Measurements from ENCODE around the gene SLC35F4.

SLC35F4 gene

DNA sequence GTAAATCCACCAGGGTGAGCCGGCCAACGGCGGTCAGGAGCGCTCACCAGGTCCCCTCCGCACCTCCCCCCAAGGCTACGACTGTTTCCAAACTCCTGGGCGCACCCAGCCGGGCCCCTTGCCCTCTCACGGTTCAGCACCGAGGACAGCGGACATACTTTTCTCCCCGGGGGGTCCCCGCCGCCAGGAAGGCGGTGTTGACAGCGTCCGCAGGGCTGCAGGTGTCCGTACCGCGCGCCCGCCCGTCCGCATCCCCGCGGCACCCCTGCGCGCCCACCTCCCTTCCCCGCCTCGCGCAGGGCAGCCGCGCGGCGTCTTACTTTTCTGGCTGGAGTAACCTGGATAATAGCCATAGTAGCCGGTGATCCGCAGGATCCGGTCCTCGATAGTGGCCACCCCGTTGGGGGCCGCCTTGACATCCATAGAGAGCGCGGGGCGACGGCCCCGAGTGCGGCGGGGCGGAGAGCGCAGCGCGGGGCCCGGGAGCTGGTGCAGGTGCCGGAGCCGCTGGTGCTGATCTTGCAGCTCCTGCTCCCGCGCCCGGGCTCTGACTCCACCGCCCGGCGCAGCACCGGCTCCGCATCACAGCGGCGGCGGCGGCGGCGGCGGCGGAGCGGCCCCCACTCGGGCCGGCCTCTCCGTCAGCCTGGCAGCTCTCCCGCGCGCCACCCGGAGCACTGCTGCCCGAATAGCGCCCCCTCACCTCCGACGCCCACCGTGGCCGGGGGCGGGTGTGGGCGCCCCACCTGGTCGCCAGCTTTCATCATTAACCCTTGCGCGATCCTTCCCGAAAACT is at the start of gene SLC35F4:
SLC35F4 (minus strand) TSS at position 690 of the 796 bp plus-strand sequence.
- DNase-seq (ENCODE audit: insufficient read length, low spot score) (no peak), FAIRE-seq (no peak)
- TF ChIP-seq POLR2A (IDR thresholded peaks at IDR 0.05; ENCODE audit: low read depth, low read length) = no peak

DNA sequence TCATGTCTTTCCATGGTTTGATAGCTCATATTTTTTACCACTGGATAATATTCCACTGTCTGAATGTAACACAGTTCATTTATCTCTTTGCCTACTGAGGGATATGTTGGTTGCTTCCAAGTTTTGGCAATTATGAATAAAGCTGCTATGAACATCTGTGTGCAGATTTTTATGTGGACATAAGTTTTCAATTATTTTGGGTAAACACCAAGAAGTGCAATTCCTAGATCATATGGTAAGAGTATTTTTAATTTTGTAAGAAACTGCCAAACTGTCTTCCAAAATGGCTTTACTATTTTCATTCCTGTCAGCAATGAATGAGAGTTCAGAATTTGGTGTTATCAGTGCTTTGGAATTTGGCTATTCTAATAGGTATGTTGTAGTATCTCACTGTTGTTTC is 43.7 kb upstream of the SLC35F4 start:
- DNase-seq (ENCODE audit: insufficient read length, low spot score) (no peak), FAIRE-seq (no peak)
- no peak for TF ChIP-seq POLR2A (IDR thresholded peaks at IDR 0.05; ENCODE audit: low read depth, low read length)

DNA sequence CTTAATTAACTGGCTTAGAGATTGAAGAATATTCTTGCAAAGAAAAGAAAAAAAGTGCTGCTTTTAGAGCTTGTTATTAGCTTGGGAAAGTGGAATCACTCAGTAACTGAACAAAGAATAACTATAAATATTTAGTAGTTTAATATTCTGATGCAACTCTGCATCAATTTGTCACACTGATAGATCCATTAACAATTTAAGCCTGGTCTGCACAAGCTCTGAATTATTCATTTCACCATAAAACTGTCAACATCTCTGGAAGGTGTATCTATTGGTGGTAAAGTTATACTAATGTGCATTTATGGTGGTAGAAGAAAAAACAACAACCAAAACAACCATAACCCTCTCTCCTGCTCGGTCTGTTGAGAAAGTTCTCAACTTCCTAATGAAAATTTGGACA is 38.1 kb upstream of the SLC35F4 start:
- FAIRE-seq (no peak), DNase-seq (ENCODE audit: insufficient read length, low spot score) (no peak)
- no peak for TF ChIP-seq POLR2A (IDR thresholded peaks at IDR 0.05; ENCODE audit: low read depth, low read length)

DNA sequence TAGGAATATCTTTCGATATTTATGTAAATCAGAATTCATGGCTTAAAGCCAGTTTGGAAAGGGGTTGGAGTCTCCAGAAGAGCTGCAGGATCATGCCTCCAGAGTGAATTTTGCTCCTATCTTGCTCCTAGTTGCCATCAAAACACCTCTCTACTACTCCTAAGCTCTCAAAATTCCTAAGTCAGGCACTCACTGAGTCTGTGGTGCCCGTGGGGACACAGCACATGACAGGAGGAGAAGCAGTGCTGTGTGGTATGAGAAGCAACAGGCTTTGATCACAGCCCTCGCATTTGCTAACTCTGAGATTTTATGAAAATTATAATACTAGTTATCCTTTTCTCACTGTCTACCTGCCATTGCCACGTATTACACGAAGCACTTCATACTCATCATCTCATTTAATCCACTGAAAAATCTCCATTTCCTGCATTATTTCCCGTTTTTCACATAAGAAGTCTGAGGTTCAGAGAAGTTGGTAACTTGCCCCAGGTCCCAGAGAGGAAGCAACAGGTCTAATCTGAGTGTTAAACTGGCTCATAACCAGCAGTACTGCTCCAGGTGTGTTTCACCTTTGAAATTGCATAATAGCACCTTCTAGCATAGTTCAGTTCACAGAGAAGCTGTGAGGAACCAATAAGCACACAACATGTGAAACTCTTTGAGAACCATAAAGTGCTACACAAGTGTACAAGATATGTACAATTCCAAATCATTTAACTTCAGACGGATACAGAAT is 33.1 kb upstream of the SLC35F4 start:
- DNase-seq (ENCODE audit: insufficient read length, low spot score) = no peak
- no peak for FAIRE-seq
- no peak for TF ChIP-seq POLR2A (IDR thresholded peaks at IDR 0.05; ENCODE audit: low read depth, low read length)

DNA sequence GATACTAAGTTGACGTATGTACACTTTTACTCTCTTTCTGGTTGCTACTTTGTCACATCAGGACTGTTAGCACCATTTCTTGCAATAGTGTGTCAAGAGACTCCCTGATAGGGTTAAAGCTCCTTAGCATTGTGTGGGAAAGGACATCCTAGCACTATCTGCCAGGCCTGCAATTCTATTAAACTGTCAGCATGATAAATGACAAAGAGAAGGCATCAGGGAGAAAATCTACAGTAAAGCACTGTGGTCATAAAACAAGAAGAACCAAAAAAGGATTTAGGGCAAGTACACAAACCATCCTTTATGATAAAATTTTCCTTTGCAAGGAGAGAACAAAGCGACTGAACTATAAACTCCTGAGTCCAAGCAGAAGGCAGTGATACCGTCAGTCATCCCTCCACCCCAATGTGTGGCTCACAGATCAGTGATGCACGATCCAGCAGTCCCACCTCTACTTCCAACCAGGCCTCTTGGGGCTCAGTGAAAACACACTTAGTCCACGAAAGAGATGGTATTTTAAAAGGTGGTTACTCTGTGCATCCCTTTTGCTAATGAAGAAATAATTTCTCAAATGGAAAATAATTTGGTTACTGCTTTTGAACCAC is 31.4 kb upstream of the SLC35F4 start:
- DNase-seq (ENCODE audit: insufficient read length, low spot score) = no peak
- FAIRE-seq = no peak
- no peak for TF ChIP-seq POLR2A (IDR thresholded peaks at IDR 0.05; ENCODE audit: low read depth, low read length)

DNA sequence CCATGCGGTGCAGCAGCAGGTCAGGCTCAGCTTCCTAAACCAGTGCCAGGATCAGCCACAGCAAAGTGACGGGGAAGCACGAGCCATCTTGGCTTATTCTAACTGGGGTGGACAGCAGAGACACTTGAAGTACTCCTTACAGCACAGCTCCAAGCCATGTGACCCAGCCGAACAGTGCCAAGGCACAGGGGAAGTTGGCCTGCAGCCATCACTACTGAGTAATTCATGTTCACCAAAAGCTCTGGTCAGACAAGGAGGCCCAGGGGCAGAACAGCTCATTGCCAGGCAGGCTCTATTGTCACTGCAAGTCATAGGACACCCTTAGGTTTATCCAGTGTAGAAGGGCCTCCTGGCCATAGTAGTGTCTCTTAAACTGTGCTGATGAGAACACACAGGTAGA is 23.4 kb upstream of the SLC35F4 start:
- FAIRE-seq = no peak
- no peak for DNase-seq (ENCODE audit: insufficient read length, low spot score)
- no peak for TF ChIP-seq POLR2A (IDR thresholded peaks at IDR 0.05; ENCODE audit: low read depth, low read length)

DNA sequence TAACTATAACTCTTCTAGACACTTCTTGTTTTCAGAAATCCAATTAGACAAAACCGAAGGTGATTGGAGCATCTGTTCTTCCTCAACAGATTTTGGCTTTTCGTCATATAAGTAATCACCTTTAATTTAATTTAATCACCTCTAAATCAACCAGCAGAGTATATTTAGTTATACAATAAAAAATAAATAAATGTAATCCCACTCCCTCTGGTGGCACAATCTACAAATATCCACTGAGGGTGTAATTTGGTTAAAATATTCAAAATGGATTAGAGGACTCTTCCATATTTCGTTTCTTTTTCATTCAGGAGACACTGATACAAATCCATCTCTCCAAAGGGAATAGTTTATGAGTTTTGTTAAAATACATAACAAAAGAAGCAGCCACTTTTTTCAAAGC is 18.3 kb upstream of the SLC35F4 start:
- TF ChIP-seq POLR2A (IDR thresholded peaks at IDR 0.05; ENCODE audit: low read depth, low read length) = no peak
- FAIRE-seq = no peak
- no peak for DNase-seq (ENCODE audit: insufficient read length, low spot score)

DNA sequence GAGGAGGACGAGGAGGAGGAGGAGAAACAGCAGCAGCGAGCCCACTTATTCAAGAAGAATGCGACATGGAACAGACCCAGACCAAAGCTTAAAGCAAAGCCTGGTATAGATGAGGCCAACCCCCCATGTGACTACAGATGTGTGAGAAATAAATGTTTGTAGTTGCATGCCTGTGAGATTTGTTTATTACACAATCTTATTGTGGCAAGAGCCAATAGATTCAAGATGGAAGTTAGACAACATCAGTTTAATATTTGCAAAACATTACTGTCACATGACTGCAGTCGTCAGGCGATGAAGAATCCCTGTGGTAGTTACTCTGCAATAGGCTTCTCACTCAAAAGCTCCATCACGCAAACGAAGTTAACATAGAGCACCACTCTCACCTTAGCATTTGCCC is 17.2 kb upstream of the SLC35F4 start:
- DNase-seq (ENCODE audit: insufficient read length, low spot score) = no peak
- TF ChIP-seq POLR2A (IDR thresholded peaks at IDR 0.05; ENCODE audit: low read depth, low read length) = no peak
- no peak for FAIRE-seq

DNA sequence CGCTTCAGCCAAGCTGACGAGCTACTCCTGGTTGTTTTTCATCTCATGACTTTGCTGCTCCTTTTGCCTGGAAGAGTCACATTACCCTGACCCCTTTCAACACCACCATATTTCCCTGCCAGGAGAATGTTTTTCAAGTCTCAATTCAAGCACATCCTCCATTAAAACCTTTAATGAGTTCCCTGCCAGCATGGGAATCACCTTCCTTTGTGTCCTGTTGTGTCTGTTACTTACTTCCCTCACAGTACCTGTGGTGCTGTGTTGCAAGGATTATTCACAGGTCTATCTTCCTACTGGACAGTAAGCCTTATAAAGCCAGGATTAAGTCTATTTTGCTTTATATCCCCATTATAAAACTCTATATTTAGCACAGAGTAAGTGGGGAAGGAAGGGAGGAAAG is 13.6 kb upstream of the SLC35F4 start:
- no peak for TF ChIP-seq POLR2A (IDR thresholded peaks at IDR 0.05; ENCODE audit: low read depth, low read length)
- FAIRE-seq = no peak
- no peak for DNase-seq (ENCODE audit: insufficient read length, low spot score)

DNA sequence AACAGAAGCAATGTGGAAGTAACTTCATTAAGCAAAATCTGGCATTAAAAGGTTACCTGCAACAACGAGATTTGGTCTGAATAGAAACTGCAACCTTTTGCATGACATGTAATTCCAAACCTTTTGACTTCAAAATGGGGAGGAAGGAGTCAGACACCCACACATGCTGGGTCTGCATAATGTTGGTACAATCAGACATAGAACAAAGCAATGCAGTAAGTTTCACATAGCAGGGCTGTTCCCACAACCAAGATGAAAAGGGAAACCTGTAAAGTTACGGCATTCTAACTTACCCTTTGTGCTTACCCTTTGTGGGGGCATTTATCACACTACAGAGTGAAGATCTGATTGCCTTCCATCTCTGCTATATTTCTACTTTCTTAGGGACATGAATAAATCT is 10.1 kb upstream of the SLC35F4 start:
- DNase-seq (ENCODE audit: insufficient read length, low spot score) = no peak
- no peak for FAIRE-seq
- TF ChIP-seq POLR2A (IDR thresholded peaks at IDR 0.05; ENCODE audit: low read depth, low read length) = no peak

DNA sequence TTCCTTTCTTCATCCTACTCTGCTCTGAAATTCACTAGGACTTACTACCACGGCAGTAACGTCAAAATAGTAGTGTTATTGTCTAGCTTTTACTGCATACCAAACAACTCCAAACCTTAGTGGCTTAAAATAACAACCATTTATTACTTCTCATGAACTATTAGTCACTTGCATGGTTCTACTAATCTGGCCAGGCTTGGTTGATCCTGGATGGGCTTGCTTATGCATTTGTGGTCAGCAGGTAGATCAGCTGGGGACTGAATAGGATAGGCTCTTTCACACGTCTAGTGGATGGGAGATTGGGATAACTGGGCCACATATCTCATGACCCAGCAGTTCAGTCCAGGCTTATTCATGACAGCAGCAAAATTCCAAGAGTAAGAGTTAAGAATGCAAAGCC is 9.4 kb upstream of the SLC35F4 start:
- no peak for TF ChIP-seq POLR2A (IDR thresholded peaks at IDR 0.05; ENCODE audit: low read depth, low read length)
- no peak for FAIRE-seq
- DNase-seq (ENCODE audit: insufficient read length, low spot score) = no peak

DNA sequence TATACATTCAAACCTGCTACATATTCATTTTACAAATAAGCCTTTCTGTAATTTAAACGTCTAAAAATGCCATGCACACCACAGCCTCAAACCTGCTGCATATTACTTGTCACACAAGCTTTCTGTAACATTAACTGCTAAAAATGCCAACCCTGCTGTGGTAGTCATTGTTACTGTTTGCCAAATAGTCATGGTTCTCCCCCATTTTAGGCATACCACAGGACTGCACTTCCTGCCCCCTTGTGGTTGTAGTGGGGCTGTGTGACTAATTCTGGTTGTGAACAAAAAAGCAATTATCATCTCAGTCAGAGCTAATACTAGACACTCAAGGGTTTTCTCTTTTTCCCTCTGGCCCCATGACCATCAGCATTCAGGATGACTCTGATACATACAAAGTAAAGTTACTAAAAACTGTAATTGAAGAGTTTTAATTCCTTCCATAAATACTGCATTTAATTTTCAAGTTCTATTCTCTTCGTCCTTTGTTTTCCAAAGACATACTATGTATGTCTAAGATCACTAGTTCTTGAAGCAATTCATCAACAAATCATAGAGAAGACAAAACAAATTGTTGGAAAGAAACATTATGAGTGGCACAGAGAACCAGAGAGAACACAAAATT is 5.7 kb upstream of the SLC35F4 start:
- TF ChIP-seq POLR2A (IDR thresholded peaks at IDR 0.05; ENCODE audit: low read depth, low read length) = no peak
- FAIRE-seq = peak; percentile 38
- DNase-seq (ENCODE audit: insufficient read length, low spot score) = peak; percentile 21

DNA sequence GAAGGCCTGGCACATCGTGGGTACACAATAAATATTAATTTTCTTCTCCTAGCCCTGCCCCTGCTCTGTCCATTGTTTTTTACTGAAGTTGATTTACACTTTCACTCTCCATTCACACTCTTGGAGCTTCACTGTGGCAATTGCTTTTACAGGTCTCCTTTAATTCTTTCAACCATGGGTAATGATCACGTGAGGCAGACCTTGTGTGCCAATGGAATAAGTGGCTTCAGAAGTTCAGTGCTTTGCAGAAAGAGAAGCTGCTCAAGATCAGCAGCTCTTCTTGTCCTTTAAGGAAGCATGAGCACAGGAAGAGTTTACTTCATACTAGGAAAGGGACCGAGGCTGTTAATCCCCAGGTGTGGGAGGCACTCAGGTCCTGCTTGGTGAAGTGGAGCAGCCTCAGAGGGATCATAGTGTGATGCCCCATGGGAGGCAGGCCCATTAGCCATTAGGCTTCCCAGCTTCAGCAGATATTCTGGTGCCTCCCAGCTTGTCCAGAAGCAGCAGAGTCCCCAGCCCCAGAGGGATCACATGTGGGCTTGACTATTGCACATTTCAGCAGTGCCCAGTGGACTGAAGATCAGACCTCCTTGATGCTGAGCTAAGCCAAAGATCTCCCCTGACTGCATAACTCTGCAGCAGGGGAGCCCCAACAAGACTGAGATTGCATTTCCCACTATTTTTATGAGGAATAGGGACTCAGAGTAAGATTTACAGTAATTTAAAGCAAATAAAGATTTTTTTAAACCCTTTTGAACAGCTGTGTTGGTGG is 5.0 kb upstream of the SLC35F4 start:
- TF ChIP-seq POLR2A (IDR thresholded peaks at IDR 0.05; ENCODE audit: low read depth, low read length) = no peak
- FAIRE-seq (no peak), DNase-seq (ENCODE audit: insufficient read length, low spot score) (no peak)

All from H54 (cell line).